ENCODE data around the gene NLGN1. TPM values are rescaled to one million over a fixed set of nuclear protein-coding genes. Genes with fewer than 3 reads are reported as not detected.

NLGN1 gene
- total and polyA plus RNA-seq, 9 of the 15 experiments (the other 6 are each of a cell fraction or from before 2014, with no cell fraction given) = under 0.01 to 0.01 TPM; not detected in 7

- Histone ChIP-seq H3K27ac (ENCODE audit: extremely low read depth, low read depth, low read length) (no peak overlapping the region), H3K27me3 (ENCODE audit: control insufficient read depth in 2 of 2, insufficient read depth in 2 of 2, low read length in 2 of 2) (no peaks in the 10 kb centered on the region), H3K4me2 (ENCODE audit: insufficient read depth, low read length) (no peak overlapping the region), H2AFZ (ENCODE audit: low read depth, low read length) (no peak overlapping the region), H3K79me2 (ENCODE audit: control insufficient read depth, insufficient read depth, low read length) (no peaks in the 10 kb centered on the region), H3K9ac (ENCODE audit: insufficient read depth in 1 of 2, low read depth in 2 of 2, low read length in 2 of 2) (no peak overlapping the region), H3K9me1 (ENCODE audit: control insufficient read depth, insufficient read depth, low read length) (no peaks in the 10 kb centered on the region), H3K36me3 (ENCODE audit: control insufficient read depth, insufficient read depth, low read length) (no peaks in the 10 kb centered on the region), H3K4me1 (replicated peaks in 1 of 2; ENCODE audit: control insufficient read depth in 2 of 2, insufficient read depth in 2 of 2, low read length in 2 of 2) (no peaks in the 10 kb centered on the region), H4K20me1 (replicated peaks; ENCODE audit: control insufficient read depth, insufficient read depth, low read length) (no peaks in the 10 kb centered on the region), H3K4me3 (no peak overlapping the region), H3K9me3 (replicated peaks; ENCODE audit: control insufficient read depth, insufficient read depth, low read depth, low read length) (0 out of 2 replicates have a peak, but pooled peaks cover 2% of the 10 kb centered on the region)
- no peak for FAIRE-seq
- WGBS (ENCODE audit: insufficient coverage, low coverage, missing lambda C conversion rate) = 0% methylated on average over 7 of the region's 7 CpGs
- ATAC-seq = no peak
- ChIA-PET CTCF (ENCODE audit: low intra/inter-chr PET ratio) (no interaction called here), POLR2A (no interaction called here)
- TF ChIP-seq ZKSCAN1 (IDR thresholded peaks at IDR 0.05; ENCODE audit: low read depth, low read length) (no peak), FOXK1 (CRISPR knock-in tag; IDR thresholded peaks at IDR 0.05; ENCODE audit: borderline replicate concordance) (no peak), TAF7 (tag; IDR thresholded peaks at IDR 0.05) (no peak), PML (IDR thresholded peaks at IDR 0.05; ENCODE audit: low read length) (no peak), SP2 (IDR thresholded peaks at IDR 0.05; ENCODE audit: extremely low read depth, low read depth, low read length, poor library complexity, severe bottlenecking) (no peak), FOXA1 (IDR thresholded peaks at IDR 0.05; ENCODE audit: borderline replicate concordance) (no peak), HSF4 (CRISPR knock-in tag; IDR thresholded peaks at IDR 0.05; ENCODE audit: borderline replicate concordance) (no peak), NR2C2 (CRISPR knock-in tag; IDR thresholded peaks at IDR 0.05) (no peak), NR2C2 (tag; IDR thresholded peaks at IDR 0.05) (no peak)
- BruUV-seq (replicated peaks) = no TSS peak
- no peak for DNase-seq (ENCODE audit: extremely low read depth in 1 of 4, low spot score in 3 of 4)
- intact Hi-C loops (cut with micrococcal nuclease) (loop anchor here (10.0 kb wide), 1 partner anchor 881 kb away; no protein-coding TSS in a partner anchor), in situ Hi-C loops (cut with MboI) (no loop called here)
Observed at GRCh38 chr3:173865900-173866498, 468.5 kb downstream of the NLGN1 start.
